GM18526 (cell line): Measurements from ENCODE around the gene OR6C65.

ENCODE experiments used
- POLR2A ChIP-seq: IDR thresholded peaks from 3 replicates; pipeline ENCODE4 v1.6.1; 2011; ENCODE audit not compliant: insufficient read length; ENCODE audit errors: extremely low read depth

The OR6C65 gene

GRCh38 chr12:55400229-55400628 lies at the start of gene OR6C65:
TSS of gene OR6C65 (plus strand) at chr12:55400529. CDS start at chr12:55400529, 0 bp downstream.
- TF ChIP-seq POLR2A, result no peak

- no peak for TF ChIP-seq POLR2A
Measured at GRCh38 chr12:55362675-55363074, 37.7 kb upstream of the OR6C65 start, which contains the start of gene OR6C75. TSS of gene OR6C75 (plus strand) at chr12:55362975. CDS start at chr12:55365111, 2,136 bp downstream.

- no peak for TF ChIP-seq POLR2A
Measured at GRCh38 chr12:55365086-55365485, 35.2 kb upstream of the OR6C65 start.

- TF ChIP-seq POLR2A, result no peak
Measured at GRCh38 chr12:55372521-55372920, 27.8 kb upstream of the OR6C65 start.

- TF ChIP-seq POLR2A, result no peak
Measured at GRCh38 chr12:55385891-55386290, 14.4 kb upstream of the OR6C65 start.

- TF ChIP-seq POLR2A, result no peak
Measured at GRCh38 chr12:55392032-55392795, 8.1 kb upstream of the OR6C65 start.

GRCh38 chr12:55396326-55396725 lies 4.0 kb upstream of the OR6C65 start:
- no peak for TF ChIP-seq POLR2A

GRCh38 chr12:55407866-55408265 lies 7.5 kb downstream of the OR6C65 start:
- no peak for TF ChIP-seq POLR2A

GRCh38 chr12:55416961-55417360 lies 16.6 kb downstream of the OR6C65 start:
- TF ChIP-seq POLR2A, result no peak

- no peak for TF ChIP-seq POLR2A
Measured at GRCh38 chr12:55420307-55420962, 20.1 kb downstream of the OR6C65 start.

- no peak for TF ChIP-seq POLR2A
Measured at GRCh38 chr12:55425954-55426353, 25.6 kb downstream of the OR6C65 start, which contains the start of gene OR6C76. TSS of gene OR6C76 (plus strand) at chr12:55426254. CDS start at chr12:55426254, 0 bp downstream.

- no peak for TF ChIP-seq POLR2A
Measured at GRCh38 chr12:55428331-55429243, 28.3 kb downstream of the OR6C65 start.

GRCh38 chr12:55443776-55444175 lies 43.4 kb downstream of the OR6C65 start, which contains the start of gene OR6C2:
TSS of gene OR6C2 (plus strand) at chr12:55444076. CDS start at chr12:55452214, 8,138 bp downstream.
- no peak for TF ChIP-seq POLR2A

- no peak for TF ChIP-seq POLR2A
Measured at GRCh38 chr12:55445357-55445756, 45.0 kb downstream of the OR6C65 start.

GRCh38 chr12:55446326-55446725 lies 46.0 kb downstream of the OR6C65 start:
- TF ChIP-seq POLR2A, result no peak
